Kidney (tissue), 14 donors: ENCODE measurements around the gene KCNIP1. TPM values are rescaled to one million over a fixed set of nuclear protein-coding genes. Genes with fewer than 3 reads are reported as not detected.
A peak's percentile ranks its signal among the peaks of the same experiment; 100 is the strongest.

ENCODE experiments used
- DNase-seq, 5 donors: peaks; one replicate each; pipeline ENCODE4 v3.0.0-alpha.2; 2013 to 2020
- FAIRE-seq: peaks from 2 replicates; lab custom pipeline; 2012; peaks lifted over from hg19 to GRCh38; lab: Jason Lieb, UNC
- H3K27ac ChIP-seq, 2 donors: one replicate each; pipeline ENCODE4 v1.7.0; 2013; ENCODE audit warnings: low read depth in 2 of 2, low read length in 2 of 2, inconsistent platforms in 1 of 2
- H3K27me3 ChIP-seq: one replicate; pipeline ENCODE4 v1.7.1; 2013; ENCODE audit warnings: low read length, inconsistent platforms; ENCODE audit not compliant: control insufficient read depth, insufficient read depth
- H3K36me3 ChIP-seq, 3 donors: one replicate each; pipeline versions ENCODE4 v1.7.0 to v1.7.1; 2013; ENCODE audit warnings: low read length in 3 of 3, control low read depth in 1 of 3, inconsistent platforms in 1 of 3; ENCODE audit not compliant: insufficient read depth in 3 of 3, control insufficient read depth in 2 of 3
- H3K4me1 ChIP-seq, 3 donors: one replicate each; pipeline versions ENCODE4 v1.7.0 to v1.7.1; 2013; ENCODE audit warnings: low read length in 3 of 3, inconsistent platforms in 1 of 3, low read depth in 1 of 3; ENCODE audit not compliant: control insufficient read depth in 2 of 3, insufficient read depth in 2 of 3
- H3K4me3 ChIP-seq, 3 donors: one replicate each; pipeline versions ENCODE4 v1.7.0 to v1.8.1; 2013; ENCODE audit warnings: low read length in 3 of 3, control low read depth in 1 of 3, inconsistent platforms in 1 of 3
- H3K9ac ChIP-seq, 3 donors: one replicate each; pipeline versions ENCODE4 v1.7.0 to v1.7.1; 2013; ENCODE audit warnings: low read length in 3 of 3, control low read depth in 1 of 3, inconsistent platforms in 1 of 3
- H3K9me3 ChIP-seq, 3 donors: one replicate each; pipeline versions ENCODE4 v1.7.0 to v1.7.1; 2013; ENCODE audit warnings: low read length in 3 of 3, control low read depth in 1 of 3, inconsistent platforms in 1 of 3; ENCODE audit not compliant: control insufficient read depth in 2 of 3, insufficient read depth in 1 of 3
- CTCF ChIP-seq: IDR thresholded peaks from 3 replicates; pipeline ENCODE4 v1.5.1; 2012; ENCODE audit warnings: mild to moderate bottlenecking, moderate library complexity, borderline replicate concordance; ENCODE audit not compliant: insufficient read depth; ENCODE audit errors: extremely low read depth
- intact Hi-C: fragments of 100-400 bp; cut with DNase I; formaldehyde crosslinking; loops from one replicate; pipeline ENCODE4 v1.11.1; 2022
- polyA plus RNA-seq: library from polyadenylated mRNA; stranded (reverse); fragments of 350-450 nt; fragmentation: Illumina TruSeq; extraction: RNeasy Lipid Tissue Mini Kit (QIAGEN cat#74804); gene quantifications from one replicate; pipeline ENCODE4 v1.2.3, GENCODE V29; 2014; ENCODE audit warnings: low read depth, low replicate concordance; ENCODE audit not compliant: insufficient read depth
- total RNA-seq: library from RNA; stranded (reverse); fragmentation: NEBNext Ultra II Directional; extraction: Animal tissue kit (Norgen Biotek cat#: 25700); gene quantifications from one replicate; pipeline ENCODE4 v1.2.1, GENCODE V29; 2021
- donor health status: control.
- donor health status: control.
- donor health status: control.
- donor health status: control.
- donor health status: control.
- donor health status: DM: yes; HTN: yes; CAD: no.
- donor health status: Normal renal cell carcinoma (clear cell type).

KCNIP1 gene
- total and polyA plus RNA-seq, 2 donors from 2014 or later: 1.8 to 3.1 TPM

GRCh38 chr5:170570476-170570875 is 66.7 kb downstream of the KCNIP1 start:
- no peak for DNase-seq
- no peak for TF ChIP-seq CTCF
- Histone ChIP-seq H3K9me3 (no peaks in the 10 kb centered on the region), H3K36me3 (no peaks in the 10 kb centered on the region), H3K27ac (no peak overlapping the region), H3K27me3 (no peaks in the 10 kb centered on the region), H3K4me1 (peaks cover 0 to 11% (median 9%) of the 10 kb centered on the region in 3 donors), H3K9ac (no peak overlapping the region), H3K4me3 (no peak overlapping the region)
- intact Hi-C loops: no loop called here
- no peak for FAIRE-seq

GRCh38 chr5:170571281-170571731 is 67.5 kb downstream of the KCNIP1 start:
- peaks cover 0 to 11% (median 9%) of the 10 kb centered on the region in 3 donors for H3K4me1 ChIP-seq
- DNase-seq (peak in 2 of 5 donors; percentile 40 to 43), FAIRE-seq (no peak)
- no peak overlapping the region for H3K9ac ChIP-seq
- no peaks in the 10 kb centered on the region for H3K27me3 ChIP-seq
- intact Hi-C loops: no loop called here
- no peak overlapping the region for H3K27ac ChIP-seq
- no peaks in the 10 kb centered on the region for H3K36me3 ChIP-seq
- no peak overlapping the region for H3K4me3 ChIP-seq
- peak; percentile 5 for TF ChIP-seq CTCF
- no peaks in the 10 kb centered on the region for H3K9me3 ChIP-seq

- no peak for TF ChIP-seq CTCF
- Histone ChIP-seq H3K9me3 (no peaks in the 10 kb centered on the region), H3K9ac (no peak overlapping the region), H3K4me1 (peaks cover 0 to 9% (median 7%) of the 10 kb centered on the region in 3 donors), H3K36me3 (no peaks in the 10 kb centered on the region), H3K27me3 (no peaks in the 10 kb centered on the region), H3K4me3 (no peak overlapping the region), H3K27ac (no peak overlapping the region)
- intact Hi-C loops: no loop called here
- DNase-seq: peak in 3 of 5 donors; percentile 36 to 69 (median 65)
- no peak for FAIRE-seq
Measured at GRCh38 chr5:170571875-170572852, 68.3 kb downstream of the KCNIP1 start.
